Calu3 (cell line): ENCODE results near the gene IFNGR1. TPM values are rescaled to one million over a fixed set of nuclear protein-coding genes. Genes with fewer than 3 reads are reported as not detected.

Experiments
- Bru-seq: library from RNA; stranded (reverse); fragments of 400-500 nt; gene quantifications from one replicate; lab custom pipeline; 2021; lab: Mats Ljungman, UMichigan
- BruChase-seq, 2 experiments: library from RNA; stranded (reverse); fragments of 400-500 nt; gene quantifications; one replicate each; lab custom pipeline; 2021; lab: Mats Ljungman, UMichigan
- BruUV-seq: library from RNA; stranded (reverse); fragments of 400-500 nt; replicated peaks from 2 replicates; lab custom pipeline; 2021; lab: Mats Ljungman, UMichigan
- CTCF ChIA-PET: fragments of 300-600 bp; sonication (Branson Sonifier 250); formaldehyde crosslinking; loops from one replicate; lab custom pipeline; 2022; ENCODE audit warnings: antibody characterized with exemption; lab: Charles Lee
- DNase-seq: peaks from one replicate; pipeline ENCODE4 v3.0.0; 2022
- H3K27ac Mint-ChIP-seq: one replicate; pipeline ENCODE4 v1.8.0; 2022; ENCODE audit warnings: mixed read lengths; ENCODE audit not compliant: unreplicated experiment
- H3K27me3 Mint-ChIP-seq: one replicate; pipeline ENCODE4 v1.8.0; 2022; ENCODE audit warnings: mixed read lengths; ENCODE audit not compliant: unreplicated experiment
- H3K36me3 Mint-ChIP-seq: one replicate; pipeline ENCODE4 v1.8.0; 2022; ENCODE audit warnings: mild to moderate bottlenecking, moderate library complexity, mixed read lengths; ENCODE audit not compliant: insufficient read depth, unreplicated experiment
- H3K4me1 Mint-ChIP-seq: one replicate; pipeline ENCODE4 v1.8.0; 2022; ENCODE audit warnings: mild to moderate bottlenecking, low read depth, mixed read lengths; ENCODE audit not compliant: unreplicated experiment
- H3K4me3 Mint-ChIP-seq: one replicate; pipeline ENCODE4 v1.8.0; 2022; ENCODE audit warnings: mild to moderate bottlenecking, low read depth, moderate library complexity, mixed read lengths; ENCODE audit not compliant: unreplicated experiment
- H3K9me3 Mint-ChIP-seq: one replicate; pipeline ENCODE4 v1.8.0; 2022; ENCODE audit warnings: low read depth, mixed read lengths; ENCODE audit not compliant: unreplicated experiment
- CTCF ChIP-seq: fragments of 200-600 bp; IDR thresholded peaks from one replicate; pipeline ENCODE4 v1.8.0; 2022; ENCODE audit warnings: antibody characterized with exemption; ENCODE audit not compliant: unreplicated experiment
- intact Hi-C: fragments of 100-400 bp; cut with micrococcal nuclease; formaldehyde crosslinking; loops from one replicate; pipeline ENCODE4 v1.10.0; 2022; ENCODE audit not compliant: unreplicated experiment
- long read RNA-seq: library from polyadenylated mRNA; stranded (forward); transcript quantifications from one replicate; pipeline ENCODE4 v2.0.0, GENCODE V29; 2022
- total RNA-seq: library from RNA; stranded (reverse); gene quantifications from 2 replicates; pipeline ENCODE4 v1.2.3, GENCODE V29; 2022

The IFNGR1 gene
- total RNA-seq (22.6 and 26.4 TPM in 2 replicates), Bru-seq, nascent RNA (percentile 84 among the genes with signal in this experiment), BruChase-seq, experiment 1, labeled RNA remaining after a 6-hour chase (percentile 72 among the genes with signal in this experiment), BruChase-seq, experiment 2, labeled RNA remaining after a 2-hour chase (percentile 80 among the genes with signal in this experiment)
- long read RNA-seq, transcript IFNGR1-201 (7 exons, 2,139 nt) = major isoform, 60 of 64 reads
- long read RNA-seq, partial matches to known transcripts = 0 of 64 reads
- long read RNA-seq, other reads (novel, unspliced or antisense) = 3 of 64 reads

- Mint-ChIP-seq H3K4me3 (peak within 1 kb of the TSS; percentile 80), H3K9me3 (no peaks in the 10 kb centered on the region), H3K27me3 (no peaks in the 10 kb centered on the region), H3K4me1 (peaks cover 51% of the 10 kb centered on the region), H3K36me3 (peaks cover 30% of the 10 kb centered on the region), H3K27ac (peak within 1 kb of the TSS; percentile 88)
- no peak for TF ChIP-seq CTCF
- TSS peak; percentile 39 for BruUV-seq
- CTCF ChIA-PET = no interaction called here
- intact Hi-C loops = loop anchor here (10.0 kb wide), 1 partner anchor 46 kb away; no protein-coding TSS in a partner anchor
- peak; percentile 95 for DNase-seq
These were observed at the start of gene IFNGR1 for GRCh38 chr6:137218917-137219663. IFNGR1 (minus strand) TSS chr6:137219385; CDS start chr6:137219327, 58 bp downstream.

GRCh38 chr6:137268911-137269310 lies 49.7 kb upstream of the IFNGR1 start:
- H3K27ac Mint-ChIP-seq = no peak overlapping the region
- H3K27me3 Mint-ChIP-seq = no peaks in the 10 kb centered on the region
- no TSS peak for BruUV-seq
- CTCF ChIA-PET = no interaction called here
- intact Hi-C loops = loop anchor here (10.0 kb wide), 1 partner anchor 54 kb away; the partner anchor contains the start of gene IFNGR1
- no peak for TF ChIP-seq CTCF
- peaks cover 18% of the 10 kb centered on the region for H3K4me1 Mint-ChIP-seq
- DNase-seq = no peak
- no peaks in the 10 kb centered on the region for H3K9me3 Mint-ChIP-seq
- H3K36me3 Mint-ChIP-seq = no peaks in the 10 kb centered on the region
- no peak overlapping the region for H3K4me3 Mint-ChIP-seq

GRCh38 chr6:137266309-137266586 lies 47.1 kb upstream of the IFNGR1 start:
- no peak overlapping the region for H3K27ac Mint-ChIP-seq
- H3K36me3 Mint-ChIP-seq = no peaks in the 10 kb centered on the region
- intact Hi-C loops = loop anchor here (10.0 kb wide), 1 partner anchor 51 kb away; the partner anchor contains the start of gene IFNGR1
- CTCF ChIA-PET = no interaction called here
- no peaks in the 10 kb centered on the region for H3K27me3 Mint-ChIP-seq
- no peak for TF ChIP-seq CTCF
- peaks cover 18% of the 10 kb centered on the region for H3K4me1 Mint-ChIP-seq
- DNase-seq = no peak
- H3K9me3 Mint-ChIP-seq = no peaks in the 10 kb centered on the region
- no TSS peak for BruUV-seq
- H3K4me3 Mint-ChIP-seq = peak overlapping the region; percentile 1

GRCh38 chr6:137265561-137266308 lies 46.5 kb upstream of the IFNGR1 start:
- Mint-ChIP-seq H3K4me3 (peak overlapping the region; percentile 1), H3K4me1 (peaks cover 18% of the 10 kb centered on the region), H3K9me3 (no peaks in the 10 kb centered on the region), H3K36me3 (no peaks in the 10 kb centered on the region), H3K27me3 (no peaks in the 10 kb centered on the region), H3K27ac (no peak overlapping the region)
- CTCF ChIA-PET = no interaction called here
- no TSS peak for BruUV-seq
- intact Hi-C loops = loop anchor here (10.0 kb wide), 1 partner anchor 51 kb away; the partner anchor contains the start of gene IFNGR1
- TF ChIP-seq CTCF = no peak
- no peak for DNase-seq
